DOHH2 (cell line): ENCODE results near the gene PCDH15.
"Not testable (repeated sequence)": the region's sequence is repeated elsewhere in the genome, so short reads cannot be mapped to it uniquely, and the experiment has no call there.

ENCODE experiments used
- H3F3A ChIP-seq: fragments of 200-600 bp; sonication (generic), shearing (Covaris generic); 2 replicates; pipeline ENCODE4 v1.6.0; 2016; ENCODE audit warnings: antibody characterized with exemption, mild to moderate bottlenecking; ENCODE audit not compliant: control insufficient read depth, insufficient read depth
- H3K27ac ChIP-seq: fragments of 200-600 bp; sonication (generic); 2 replicates; pipeline ENCODE4 v1.5.1; 2014; ENCODE audit warnings: low read depth, mild to moderate bottlenecking, low read length, moderate library complexity
- H3K27me3 ChIP-seq: fragments of 200-600 bp; sonication (generic); 2 replicates; pipeline ENCODE4 v1.6.1; 2014; ENCODE audit warnings: mild to moderate bottlenecking, low read length, mixed read lengths; ENCODE audit not compliant: control insufficient read depth
- H3K36me3 ChIP-seq: fragments of 200-600 bp; sonication (generic); 2 replicates; pipeline ENCODE4 v1.6.1; 2014; ENCODE audit warnings: mild to moderate bottlenecking, low read length, moderate library complexity, mixed read lengths; ENCODE audit not compliant: control insufficient read depth
- H3K4me1 ChIP-seq: fragments of 200-600 bp; sonication (generic); 2 replicates; pipeline ENCODE4 v1.6.1; 2014; ENCODE audit warnings: mild to moderate bottlenecking, low read length, mixed read lengths; ENCODE audit not compliant: control insufficient read depth
- H3K4me2 ChIP-seq: fragments of 200-600 bp; sonication (generic); 2 replicates; pipeline ENCODE4 v1.6.0; 2014; ENCODE audit warnings: mild to moderate bottlenecking, low read length, moderate library complexity
- H3K4me3 ChIP-seq: fragments of 200-600 bp; sonication (generic); 2 replicates; pipeline ENCODE4 v1.5.1; 2014; ENCODE audit warnings: mild to moderate bottlenecking, low read length, mixed read lengths
- H3K79me2 ChIP-seq: fragments of 200-600 bp; sonication (generic); 2 replicates; pipeline ENCODE4 v1.6.1; 2014; ENCODE audit warnings: mild to moderate bottlenecking, low read length, mixed read lengths; ENCODE audit not compliant: control insufficient read depth
- H3K9me2 ChIP-seq: fragments of 200-600 bp; sonication (generic); replicated peaks from 2 replicates; pipeline ENCODE4 v1.6.1; 2014; ENCODE audit warnings: mild to moderate bottlenecking, low read length, mixed read lengths; ENCODE audit not compliant: control insufficient read depth
- H3K9me3 ChIP-seq: fragments of 200-600 bp; sonication (generic); 2 replicates; pipeline ENCODE4 v1.6.1; 2014; ENCODE audit warnings: antibody characterized with exemption, low read length, mixed read lengths; ENCODE audit not compliant: control insufficient read depth, insufficient read depth
- H4K20me1 ChIP-seq: fragments of 200-600 bp; sonication (generic); 2 replicates; pipeline ENCODE4 v1.6.0; 2014; ENCODE audit warnings: low read depth, mild to moderate bottlenecking, antibody characterized with exemption, low read length, moderate library complexity; ENCODE audit not compliant: control insufficient read depth, insufficient read depth
- EZH2phosphoT487 ChIP-seq: fragments of 200-600 bp; sonication (generic); IDR thresholded peaks from 2 replicates; pipeline ENCODE4 v1.6.1; 2017; ENCODE audit warnings: borderline replicate concordance, mild to moderate bottlenecking, antibody characterized with exemption, low read length, moderate library complexity, mixed read lengths
- TF ChIP-seq, protein P1 (sequence below): fragments of 200-600 bp; sonication (generic); IDR thresholded peaks from one replicate; pipeline ENCODE4 v1.5.1; 2014; ENCODE audit warnings: antibody characterized with exemption, mild to moderate bottlenecking, low read depth, low read length; ENCODE audit not compliant: poor library complexity, severe bottlenecking

The PCDH15 gene

DNA sequence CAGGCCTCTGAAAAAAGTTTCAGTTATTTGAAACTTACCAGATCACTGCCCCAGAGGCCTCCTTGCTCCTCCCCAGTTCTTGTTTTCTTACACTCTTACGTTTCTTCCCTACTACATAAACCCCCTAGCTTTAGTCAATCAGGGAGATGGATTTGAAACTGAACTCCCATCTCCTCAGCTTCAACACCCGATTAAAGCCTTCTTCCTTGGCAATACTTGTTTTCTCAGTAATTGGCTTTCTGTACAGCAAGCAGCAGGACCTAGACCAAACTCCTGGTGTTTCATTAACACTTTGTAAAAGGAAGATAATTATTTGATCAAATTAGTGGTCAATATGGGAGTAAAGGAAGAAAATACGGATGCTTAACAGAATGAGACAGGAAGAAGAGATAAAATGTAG is 870.4 kb downstream of the PCDH15 start:
- Histone ChIP-seq H3K4me1 (no peaks in the 10 kb centered on the region), H3K79me2 (no peaks in the 10 kb centered on the region), H3K4me2 (no peak overlapping the region), H3K27me3 (no peaks in the 10 kb centered on the region), H4K20me1 (no peaks in the 10 kb centered on the region), H3K4me3 (no peak overlapping the region), H3K27ac (no peak overlapping the region), H3K36me3 (no peaks in the 10 kb centered on the region), H3F3A (no peaks in the 10 kb centered on the region), H3K9me2 (no peaks in the 10 kb centered on the region), H3K9me3 (no peaks in the 10 kb centered on the region)
- TF ChIP-seq, protein P1, sequence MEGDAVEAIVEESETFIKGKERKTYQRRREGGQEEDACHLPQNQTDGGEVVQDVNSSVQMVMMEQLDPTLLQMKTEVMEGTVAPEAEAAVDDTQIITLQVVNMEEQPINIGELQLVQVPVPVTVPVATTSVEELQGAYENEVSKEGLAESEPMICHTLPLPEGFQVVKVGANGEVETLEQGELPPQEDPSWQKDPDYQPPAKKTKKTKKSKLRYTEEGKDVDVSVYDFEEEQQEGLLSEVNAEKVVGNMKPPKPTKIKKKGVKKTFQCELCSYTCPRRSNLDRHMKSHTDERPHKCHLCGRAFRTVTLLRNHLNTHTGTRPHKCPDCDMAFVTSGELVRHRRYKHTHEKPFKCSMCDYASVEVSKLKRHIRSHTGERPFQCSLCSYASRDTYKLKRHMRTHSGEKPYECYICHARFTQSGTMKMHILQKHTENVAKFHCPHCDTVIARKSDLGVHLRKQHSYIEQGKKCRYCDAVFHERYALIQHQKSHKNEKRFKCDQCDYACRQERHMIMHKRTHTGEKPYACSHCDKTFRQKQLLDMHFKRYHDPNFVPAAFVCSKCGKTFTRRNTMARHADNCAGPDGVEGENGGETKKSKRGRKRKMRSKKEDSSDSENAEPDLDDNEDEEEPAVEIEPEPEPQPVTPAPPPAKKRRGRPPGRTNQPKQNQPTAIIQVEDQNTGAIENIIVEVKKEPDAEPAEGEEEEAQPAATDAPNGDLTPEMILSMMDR = no peak
- TF ChIP-seq EZH2phosphoT487 = no peak

DNA sequence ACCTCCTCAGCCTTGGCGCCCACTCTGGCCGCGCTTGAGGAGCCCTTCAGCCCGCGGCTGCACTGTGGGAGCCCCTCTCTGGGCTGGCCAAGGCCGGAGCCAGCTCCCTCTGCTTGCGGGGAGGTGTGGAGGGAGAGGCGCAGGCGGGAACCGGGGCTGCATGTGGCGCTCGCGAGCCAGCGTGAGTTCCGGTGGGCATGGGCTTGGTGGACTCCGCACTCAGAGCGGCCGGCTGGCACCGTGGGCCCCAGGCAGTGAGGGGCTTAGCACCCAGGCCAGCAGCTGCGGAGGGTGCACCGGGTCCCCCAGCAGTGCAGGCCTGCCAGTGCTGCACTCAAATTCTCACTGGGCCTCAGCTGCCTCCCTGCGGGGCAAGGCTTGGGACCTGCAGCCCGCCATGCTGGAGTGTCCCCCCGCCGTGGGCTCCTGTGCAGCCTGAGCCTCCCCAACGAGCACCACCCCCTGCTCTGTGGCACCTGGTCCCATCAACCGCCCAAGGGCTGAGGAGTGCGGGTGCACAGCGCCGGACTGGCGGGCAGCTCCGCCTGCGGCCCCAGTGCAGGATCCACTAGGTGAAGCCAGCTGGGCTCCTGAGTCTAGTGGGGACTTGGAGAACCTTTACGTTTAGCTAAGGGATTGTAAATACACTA is 876.9 kb downstream of the PCDH15 start:
- not testable (repeated sequence) for H3K27me3 ChIP-seq, H3K36me3 ChIP-seq, H3K4me3 ChIP-seq, H3K9me2 ChIP-seq, H3K4me1 ChIP-seq, H3F3A ChIP-seq, H3K4me2 ChIP-seq, H4K20me1 ChIP-seq, H3K27ac ChIP-seq, H3K79me2 ChIP-seq, H3K9me3 ChIP-seq

DNA sequence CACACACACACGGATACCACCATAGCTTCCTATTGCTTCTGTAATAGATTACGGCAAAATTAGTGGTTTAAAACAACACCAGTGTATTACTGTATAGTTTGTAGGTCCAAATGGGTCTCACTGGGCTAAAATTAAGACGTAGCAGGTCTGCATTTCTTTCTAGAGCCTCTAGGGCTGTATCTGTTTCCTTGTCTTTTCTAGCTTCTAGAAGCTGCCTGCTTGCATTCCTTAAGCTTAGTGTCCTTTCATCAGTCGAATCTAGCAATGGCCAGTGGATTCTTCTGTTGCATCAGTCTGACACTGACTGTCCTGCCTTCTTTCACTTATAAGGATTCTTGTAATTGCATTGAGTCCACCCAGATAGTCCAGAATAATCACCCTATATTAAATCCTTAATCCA is 882.3 kb downstream of the PCDH15 start:
- Histone ChIP-seq H4K20me1 (no peaks in the 10 kb centered on the region), H3K36me3 (no peaks in the 10 kb centered on the region), H3K27me3 (no peaks in the 10 kb centered on the region), H3K9me2 (no peaks in the 10 kb centered on the region), H3K4me2 (no peak overlapping the region), H3K79me2 (no peaks in the 10 kb centered on the region), H3K27ac (no peak overlapping the region), H3F3A (no peaks in the 10 kb centered on the region), H3K4me1 (no peaks in the 10 kb centered on the region), H3K4me3 (no peak overlapping the region), H3K9me3 (no peaks in the 10 kb centered on the region)
- TF ChIP-seq EZH2phosphoT487 = no peak
- TF ChIP-seq, protein P1 = no peak

DNA sequence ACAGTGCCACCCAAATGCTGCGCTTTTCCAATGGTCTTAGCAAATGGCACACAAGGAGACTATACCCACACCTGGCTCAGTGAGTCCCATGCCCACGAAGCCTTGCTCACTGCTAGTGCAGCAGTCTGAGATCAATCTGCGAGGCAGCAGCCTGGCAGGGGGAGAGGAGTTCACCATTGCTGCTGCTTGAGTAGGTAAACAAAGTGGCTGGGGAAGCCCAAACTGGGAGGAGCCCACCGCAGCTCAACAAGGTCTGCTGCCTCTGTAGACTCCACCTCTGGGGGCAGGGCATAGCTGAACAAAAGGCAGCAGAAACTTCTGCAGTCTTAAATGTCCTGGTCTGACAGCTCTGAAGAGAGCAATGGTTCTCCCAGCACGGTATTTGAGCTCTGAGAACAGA is 891.2 kb downstream of the PCDH15 start:
- Histone ChIP-seq H3K27ac (no peak overlapping the region), H3K79me2 (no peaks in the 10 kb centered on the region), H3K4me3 (no peak overlapping the region), H3K4me2 (no peak overlapping the region), H3F3A (no peaks in the 10 kb centered on the region), H4K20me1 (no peaks in the 10 kb centered on the region), H3K9me3 (no peaks in the 10 kb centered on the region), H3K36me3 (no peaks in the 10 kb centered on the region), H3K4me1 (no peaks in the 10 kb centered on the region), H3K9me2 (no peaks in the 10 kb centered on the region), H3K27me3 (no peaks in the 10 kb centered on the region)
- TF ChIP-seq, protein P1 = no peak
- no peak for TF ChIP-seq EZH2phosphoT487
